Measurements from ENCODE around the gene UNC119.
"Not testable (repeated sequence)": the region's sequence is repeated elsewhere in the genome, so short reads cannot be mapped to it uniquely, and the experiment has no call there.

The UNC119 gene

DNA sequence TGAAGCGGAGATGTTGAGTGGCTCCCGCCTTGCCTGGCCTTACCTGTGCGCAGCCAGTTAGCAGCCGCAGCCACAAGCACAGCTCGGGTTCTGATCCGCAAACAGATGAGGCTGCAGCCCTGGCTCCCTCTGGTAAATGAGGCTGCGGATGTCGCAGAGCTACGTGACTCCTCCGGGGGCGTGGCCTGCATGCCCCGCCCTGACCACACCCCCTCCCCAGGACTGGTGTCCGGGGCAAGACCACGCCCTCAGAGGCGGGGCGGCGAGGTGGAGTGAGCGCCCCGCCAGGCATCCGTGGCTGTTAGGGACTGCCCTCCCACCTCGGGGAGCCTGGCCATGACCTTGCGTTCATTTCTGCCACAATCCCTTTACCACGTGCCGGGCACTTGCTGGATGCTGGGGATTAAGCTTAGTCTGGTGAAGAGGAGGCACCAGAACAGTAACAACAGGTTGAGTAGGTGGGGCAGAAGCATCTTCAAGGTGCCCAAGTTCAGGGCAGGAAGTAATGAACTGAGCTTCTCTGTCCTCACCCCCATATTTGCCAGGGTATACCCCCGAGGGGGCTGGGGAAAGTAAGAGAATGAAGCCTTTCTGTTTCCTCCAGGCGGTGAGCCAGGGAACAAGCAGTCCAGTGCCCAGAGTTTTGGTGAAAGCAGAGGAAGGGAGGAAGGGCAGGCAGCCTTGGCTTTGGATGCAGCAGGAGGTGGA is 24.5 kb upstream of the UNC119 start, which contains the start of gene ALDOC:
TSS of gene ALDOC (minus strand) at position 138 of the 708 bp plus-strand sequence. CDS start 1,363 bp downstream, outside the sequence.
- peaks cover 48% of the 10 kb centered on the region for H3K36me3 Mint-ChIP-seq (ENCODE audit: low read depth)
- peak within 1 kb of the TSS; percentile 85 for H3K4me3 Mint-ChIP-seq
- peaks cover 43% of the 10 kb centered on the region for H3K4me1 Mint-ChIP-seq (ENCODE audit: low read depth)
- no peaks in the 10 kb centered on the region for H3K9me3 Mint-ChIP-seq
- peak within 1 kb of the TSS; percentile 89 for H3K27ac Mint-ChIP-seq
- H3K27me3 Mint-ChIP-seq: no peaks in the 10 kb centered on the region

DNA sequence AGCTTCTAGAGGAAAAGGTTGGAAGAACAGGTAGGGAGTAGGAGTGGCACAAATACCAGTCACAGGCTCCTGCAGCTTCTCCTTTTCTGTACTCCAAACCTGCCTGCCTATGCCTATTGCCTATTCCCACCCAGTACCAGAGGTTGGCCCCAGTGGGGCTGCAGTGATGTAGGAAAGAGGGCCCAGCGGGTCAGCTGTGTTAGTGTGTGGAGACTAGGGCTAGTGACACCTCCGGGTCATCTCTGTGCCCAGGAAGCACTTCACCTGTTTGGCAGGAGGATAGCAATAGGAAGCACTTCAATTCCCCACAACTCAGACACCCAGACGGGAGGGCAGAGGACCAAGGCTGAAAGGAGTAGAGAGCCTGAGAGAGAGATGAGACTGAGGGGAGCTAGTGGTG is 23.6 kb upstream of the UNC119 start:
- Mint-ChIP-seq H3K27ac (peak overlapping the region; percentile 67), H3K4me1 (ENCODE audit: low read depth) (peaks cover 47% of the 10 kb centered on the region), H3K4me3 (peak overlapping the region; percentile 85), H3K36me3 (ENCODE audit: low read depth) (peaks cover 48% of the 10 kb centered on the region)
- H3K27me3 Mint-ChIP-seq, H3K9me3 Mint-ChIP-seq: not testable (repeated sequence)

DNA sequence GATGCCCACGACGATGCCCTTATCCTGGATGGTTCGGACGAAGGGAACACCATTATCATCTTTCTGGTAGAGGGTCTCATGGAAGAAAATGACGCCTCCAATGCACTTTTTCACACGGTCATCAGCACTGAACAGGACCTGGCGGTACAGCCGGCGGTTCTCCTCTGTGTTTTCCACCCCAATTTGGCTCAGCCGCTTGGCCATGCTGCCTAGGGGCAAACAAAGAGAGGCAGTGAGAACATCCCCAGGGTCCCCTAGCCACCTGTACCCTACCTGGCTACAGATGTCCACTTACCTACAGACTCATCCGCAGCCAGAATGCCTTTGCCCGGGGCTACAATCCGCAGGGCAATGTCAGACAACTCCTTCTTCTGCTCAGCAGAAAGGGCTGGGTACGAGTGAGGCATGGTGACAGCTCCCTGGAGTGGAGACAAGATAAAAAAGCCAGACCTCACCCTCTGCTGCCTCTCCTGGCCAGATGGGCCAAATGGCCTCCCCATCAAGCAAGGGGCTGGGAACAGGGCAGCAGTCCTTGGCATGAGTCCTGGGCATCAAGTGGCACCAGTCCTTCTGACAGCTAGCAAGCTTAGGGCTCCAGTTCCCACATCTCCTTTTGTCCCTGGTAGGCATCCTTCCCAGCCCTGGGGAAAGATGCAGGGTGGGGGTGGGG is 22.8 kb upstream of the UNC119 start:
- Mint-ChIP-seq H3K36me3 (ENCODE audit: low read depth) (peaks cover 48% of the 10 kb centered on the region), H3K4me3 (no peak overlapping the region), H3K9me3 (no peaks in the 10 kb centered on the region)

DNA sequence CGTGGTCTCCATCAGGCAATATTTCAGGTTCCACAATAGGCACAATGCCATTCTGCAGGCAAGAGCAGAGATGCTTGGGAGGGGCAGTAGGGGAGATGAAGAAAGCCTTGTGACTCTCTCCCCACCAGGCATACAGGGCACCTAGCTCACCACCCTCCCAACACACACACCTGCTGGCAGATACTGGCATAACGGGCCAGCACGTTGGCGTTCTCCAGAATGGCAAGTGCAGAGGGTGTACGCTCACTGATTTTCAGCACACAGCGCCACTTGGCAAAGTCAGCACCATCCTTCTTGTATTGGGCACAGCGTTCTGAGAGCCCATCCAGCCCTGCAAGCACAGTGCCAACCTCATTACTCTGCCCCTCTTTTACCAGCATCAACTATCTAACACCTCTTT is 22.1 kb upstream of the UNC119 start:
- Mint-ChIP-seq H3K4me1 (ENCODE audit: low read depth) (peaks cover 50% of the 10 kb centered on the region), H3K36me3 (ENCODE audit: low read depth) (peaks cover 48% of the 10 kb centered on the region), H3K9me3 (no peaks in the 10 kb centered on the region), H3K27ac (no peak overlapping the region), H3K4me3 (no peak overlapping the region), H3K27me3 (no peaks in the 10 kb centered on the region)

More for the DNA sequence above, 22.8 kb upstream of the UNC119 start:
- Mint-ChIP-seq H3K27ac (no peak overlapping the region), H3K4me1 (ENCODE audit: low read depth) (peaks cover 48% of the 10 kb centered on the region), H3K27me3 (no peaks in the 10 kb centered on the region)

DNA sequence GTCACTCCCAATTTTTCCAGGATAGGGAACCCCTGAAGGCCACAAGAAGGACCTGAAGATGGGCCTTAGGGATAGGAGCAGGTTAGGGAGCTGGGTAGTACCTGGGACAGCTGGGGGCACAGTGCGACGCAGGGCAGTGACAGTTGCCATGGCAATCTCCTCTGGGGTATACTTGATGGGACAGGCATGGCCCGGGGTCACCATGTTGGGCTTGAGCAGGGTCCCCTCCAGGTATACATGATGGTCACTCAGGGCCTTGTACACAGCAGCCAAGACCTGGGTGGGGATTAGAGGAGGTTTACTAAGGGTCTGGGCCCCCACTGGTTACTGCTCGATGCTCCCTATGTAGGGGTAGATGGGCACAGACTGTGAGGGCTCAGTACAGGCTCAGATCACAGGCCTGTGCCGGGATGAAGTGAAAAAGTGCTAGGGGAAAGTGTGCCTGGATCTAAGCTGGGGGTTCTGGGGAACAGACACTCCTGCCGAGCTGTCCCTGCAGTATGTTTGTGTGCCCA is 21.6 kb upstream of the UNC119 start:
- H3K27ac Mint-ChIP-seq: no peak overlapping the region
- H3K9me3 Mint-ChIP-seq: no peaks in the 10 kb centered on the region
- no peaks in the 10 kb centered on the region for H3K27me3 Mint-ChIP-seq
- peaks cover 50% of the 10 kb centered on the region for H3K4me1 Mint-ChIP-seq (ENCODE audit: low read depth)
- H3K36me3 Mint-ChIP-seq (ENCODE audit: low read depth): peaks cover 45% of the 10 kb centered on the region
- H3K4me3 Mint-ChIP-seq: no peak overlapping the region

DNA sequence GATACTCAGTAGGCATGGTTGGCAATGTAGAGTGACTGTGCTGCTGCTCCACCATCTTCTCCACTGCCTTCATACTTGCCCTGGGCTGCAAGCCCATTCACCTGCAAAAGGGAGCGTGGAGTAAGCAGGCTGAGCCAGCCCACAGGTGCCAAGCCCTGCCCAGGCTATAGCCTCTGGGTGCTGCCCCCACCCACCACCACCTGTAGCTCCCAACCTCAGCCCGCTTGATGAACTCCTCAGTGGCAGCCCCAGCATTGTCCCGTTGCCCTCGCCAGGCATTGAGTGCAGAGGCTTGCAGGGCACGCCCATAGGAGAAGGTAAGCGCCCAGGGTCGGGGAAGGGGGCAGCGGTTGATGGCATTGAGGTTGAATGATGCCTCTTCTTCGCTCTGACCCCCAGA is 21.1 kb upstream of the UNC119 start:
- Mint-ChIP-seq H3K27me3 (no peaks in the 10 kb centered on the region), H3K9me3 (no peaks in the 10 kb centered on the region), H3K4me1 (ENCODE audit: low read depth) (peaks cover 53% of the 10 kb centered on the region), H3K36me3 (ENCODE audit: low read depth) (peaks cover 45% of the 10 kb centered on the region), H3K4me3 (no peak overlapping the region), H3K27ac (no peak overlapping the region)

DNA sequence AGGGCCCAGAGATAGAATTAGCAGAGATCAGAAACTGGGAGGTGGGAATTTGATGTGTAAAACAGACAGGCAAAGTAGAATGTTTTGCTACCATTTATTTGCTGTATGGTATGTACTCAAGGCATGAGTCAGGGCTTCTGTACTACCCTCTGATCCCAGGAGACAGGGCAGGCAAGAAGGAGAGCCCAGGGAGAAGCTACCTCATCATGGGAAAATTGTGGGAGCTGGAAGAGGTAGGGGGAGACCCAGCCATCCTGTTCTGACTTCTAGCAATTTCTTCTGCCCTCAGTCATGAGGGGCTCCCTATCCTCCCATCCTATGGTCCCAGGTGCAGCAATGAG is 20.6 kb upstream of the UNC119 start:
- peaks cover 58% of the 10 kb centered on the region for H3K4me1 Mint-ChIP-seq (ENCODE audit: low read depth)
- H3K27ac Mint-ChIP-seq: no peak overlapping the region
- peaks cover 45% of the 10 kb centered on the region for H3K36me3 Mint-ChIP-seq (ENCODE audit: low read depth)
- no peaks in the 10 kb centered on the region for H3K27me3 Mint-ChIP-seq
- H3K9me3 Mint-ChIP-seq: no peaks in the 10 kb centered on the region
- no peak overlapping the region for H3K4me3 Mint-ChIP-seq

DNA sequence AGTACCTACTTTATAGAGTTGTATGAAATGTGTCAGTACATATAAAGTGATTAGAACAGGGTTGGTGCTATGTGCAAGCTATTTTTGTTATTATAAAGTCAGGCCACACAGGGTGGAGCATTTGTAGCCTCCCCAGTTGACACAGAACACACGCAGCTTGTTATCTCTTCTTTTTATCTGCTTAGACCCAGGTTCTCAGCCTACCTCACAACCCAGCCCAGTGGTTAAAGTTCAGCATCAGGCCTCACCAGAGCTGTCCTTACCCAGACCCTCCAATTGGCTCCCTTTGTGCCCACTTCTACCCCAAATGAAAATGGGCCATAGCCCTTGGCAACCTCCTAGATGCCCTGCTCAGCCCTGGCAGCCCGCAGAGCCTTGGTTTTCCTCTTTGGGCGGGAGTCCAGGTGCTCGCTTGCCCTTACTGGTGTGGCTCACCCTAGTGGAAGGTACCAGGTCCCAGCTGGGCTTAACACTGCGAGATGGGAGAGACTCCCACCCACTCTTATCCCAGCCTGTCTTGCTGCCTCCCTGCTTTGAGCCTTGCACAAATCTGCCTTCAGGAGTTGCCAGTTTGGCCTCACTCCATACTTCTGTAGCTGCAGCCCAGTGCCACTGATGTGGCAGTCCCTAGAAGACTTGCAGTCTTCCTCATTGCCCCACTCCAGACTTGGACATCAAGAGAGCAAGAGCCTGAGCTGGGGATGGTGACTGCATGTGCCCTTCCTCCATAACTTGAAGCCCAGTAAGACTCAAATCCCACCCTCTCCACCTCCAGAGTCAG is 20.0 kb upstream of the UNC119 start:
- Mint-ChIP-seq H3K36me3 (ENCODE audit: low read depth) (peaks cover 46% of the 10 kb centered on the region), H3K27me3 (no peaks in the 10 kb centered on the region), H3K27ac (peak overlapping the region; percentile 79), H3K4me3 (peak overlapping the region; percentile 95), H3K4me1 (ENCODE audit: low read depth) (peaks cover 63% of the 10 kb centered on the region), H3K9me3 (no peaks in the 10 kb centered on the region)

DNA sequence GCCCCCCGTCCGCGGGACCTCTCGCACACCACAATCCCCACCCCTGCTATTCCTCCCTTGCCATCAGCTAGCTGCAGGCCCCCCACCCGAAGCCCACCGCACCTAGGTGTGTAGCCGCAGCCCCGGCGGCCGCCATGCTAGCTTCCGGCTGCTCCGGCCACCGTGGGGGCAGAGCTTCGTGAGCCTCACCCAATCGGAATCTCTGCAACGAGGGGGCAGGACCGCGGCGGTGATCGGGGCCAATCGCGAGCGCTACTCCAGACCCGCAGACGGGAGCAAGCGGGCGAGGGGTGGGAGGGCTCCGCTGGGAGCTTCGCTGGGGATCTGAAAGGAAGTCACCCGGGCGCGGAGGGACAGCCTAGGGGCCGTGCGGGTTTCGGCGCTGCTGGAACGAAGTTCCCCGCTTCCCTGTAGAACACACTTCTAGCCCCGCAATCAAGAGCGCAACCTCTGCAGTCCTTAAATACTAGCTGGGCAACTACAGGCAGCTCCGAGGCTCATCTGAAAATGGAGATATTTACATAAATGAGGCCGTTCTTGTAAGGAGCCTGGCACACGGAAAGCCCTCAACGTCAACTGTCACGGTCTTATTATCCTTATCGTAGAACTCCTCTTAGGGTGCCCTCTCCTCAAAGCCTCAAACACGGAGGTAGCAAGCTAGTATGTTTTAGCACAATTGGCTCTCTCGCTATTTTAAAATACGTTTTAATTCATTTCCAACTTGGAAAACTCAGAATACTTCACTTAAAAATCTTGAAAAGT is 19.1 kb upstream of the UNC119 start, which contains the start of gene PIGS:
TSS of gene PIGS (minus strand) at position 164 of the 762 bp plus-strand sequence. CDS start at position 136, 28 bp downstream.
- Mint-ChIP-seq H3K4me1 (ENCODE audit: low read depth) (peaks cover 64% of the 10 kb centered on the region), H3K27me3 (no peaks in the 10 kb centered on the region), H3K27ac (peak within 1 kb of the TSS; percentile 91), H3K9me3 (no peaks in the 10 kb centered on the region), H3K36me3 (ENCODE audit: low read depth) (peaks cover 47% of the 10 kb centered on the region), H3K4me3 (peak within 1 kb of the TSS; percentile 95)

DNA sequence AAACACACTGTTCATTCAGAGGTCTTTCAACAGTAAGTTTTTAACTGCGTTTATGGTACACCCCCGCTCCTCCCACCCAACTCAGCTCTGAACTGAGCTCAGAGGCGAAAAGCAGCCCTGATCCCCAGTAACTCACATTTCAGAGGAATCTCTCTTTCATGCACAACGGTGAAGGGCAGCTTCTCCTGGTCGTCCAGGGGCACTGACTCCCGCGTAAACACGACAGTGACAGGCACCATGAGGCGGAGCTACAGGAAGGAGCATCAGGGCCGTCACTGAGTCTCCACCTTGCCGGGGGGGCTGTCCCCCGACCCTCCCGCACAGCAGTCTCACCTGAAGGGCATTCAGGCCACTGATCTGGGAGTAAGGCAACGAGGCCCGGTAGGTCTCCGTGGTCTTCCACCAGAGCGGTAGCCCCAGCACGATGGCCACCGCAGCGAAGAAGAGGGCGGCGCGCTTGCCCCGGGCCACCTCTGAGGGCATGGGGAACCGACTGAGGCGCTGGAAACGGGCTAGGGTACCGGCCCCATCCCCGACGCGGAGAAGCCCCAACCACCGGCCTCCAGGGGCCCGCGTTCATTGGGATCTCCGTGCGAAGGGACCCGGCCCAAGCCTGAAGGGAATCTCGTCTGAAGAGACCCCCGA is 18.4 kb upstream of the UNC119 start:
- H3K9me3 Mint-ChIP-seq: no peaks in the 10 kb centered on the region
- H3K4me1 Mint-ChIP-seq (ENCODE audit: low read depth): peaks cover 57% of the 10 kb centered on the region
- no peaks in the 10 kb centered on the region for H3K27me3 Mint-ChIP-seq
- H3K36me3 Mint-ChIP-seq (ENCODE audit: low read depth): peaks cover 47% of the 10 kb centered on the region
- H3K4me3 Mint-ChIP-seq: peak overlapping the region; percentile 95
- peak overlapping the region; percentile 91 for H3K27ac Mint-ChIP-seq

DNA sequence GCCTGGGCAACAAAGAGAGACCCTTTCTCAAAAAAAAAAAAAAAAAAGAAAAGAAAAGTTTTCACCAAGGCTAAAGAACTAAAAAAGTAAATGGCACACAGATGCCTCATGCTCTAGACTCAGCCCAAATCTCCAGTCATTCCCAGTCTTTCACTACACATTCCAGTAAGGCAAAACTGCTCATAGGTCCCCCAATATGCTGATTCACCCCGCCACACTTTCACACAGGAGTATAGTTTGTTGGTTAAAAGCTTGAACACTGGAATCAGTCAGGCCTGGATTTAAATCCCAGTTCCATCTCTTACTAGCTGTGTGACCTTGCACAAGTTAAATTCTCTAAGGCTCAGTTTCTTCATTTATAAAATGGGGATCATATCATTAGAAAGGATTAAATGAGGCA is 17.0 kb upstream of the UNC119 start:
- no peaks in the 10 kb centered on the region for H3K9me3 Mint-ChIP-seq
- no peak overlapping the region for H3K27ac Mint-ChIP-seq
- peaks cover 46% of the 10 kb centered on the region for H3K36me3 Mint-ChIP-seq (ENCODE audit: low read depth)
- peak overlapping the region; percentile 95 for H3K4me3 Mint-ChIP-seq
- peaks cover 60% of the 10 kb centered on the region for H3K4me1 Mint-ChIP-seq (ENCODE audit: low read depth)
- no peaks in the 10 kb centered on the region for H3K27me3 Mint-ChIP-seq

DNA sequence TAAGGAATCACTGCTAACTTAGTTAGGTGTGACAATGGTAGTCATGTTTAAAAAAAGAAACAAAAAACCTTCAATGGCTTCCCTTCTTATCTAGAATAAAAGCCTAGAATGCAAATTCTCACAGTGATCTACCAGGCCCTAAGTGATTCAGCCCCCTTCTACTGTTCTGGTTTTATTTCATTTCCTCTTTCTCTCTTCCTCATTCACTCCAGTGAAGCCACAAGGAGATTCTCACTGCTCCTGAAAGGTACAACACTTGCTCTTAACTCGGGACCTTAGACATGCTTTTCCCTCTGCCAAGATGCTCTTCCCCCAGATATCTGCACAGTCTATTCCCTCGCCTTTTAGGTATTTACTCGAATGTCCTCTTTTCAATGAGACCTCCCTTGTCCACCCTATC is 15.2 kb upstream of the UNC119 start:
- H3K4me3 Mint-ChIP-seq: peak overlapping the region; percentile 11
- H3K36me3 Mint-ChIP-seq (ENCODE audit: low read depth): peaks cover 32% of the 10 kb centered on the region
- H3K4me1 Mint-ChIP-seq (ENCODE audit: low read depth): peaks cover 56% of the 10 kb centered on the region
- no peaks in the 10 kb centered on the region for H3K27me3 Mint-ChIP-seq
- H3K27ac Mint-ChIP-seq: peak overlapping the region; percentile 83
- no peaks in the 10 kb centered on the region for H3K9me3 Mint-ChIP-seq

DNA sequence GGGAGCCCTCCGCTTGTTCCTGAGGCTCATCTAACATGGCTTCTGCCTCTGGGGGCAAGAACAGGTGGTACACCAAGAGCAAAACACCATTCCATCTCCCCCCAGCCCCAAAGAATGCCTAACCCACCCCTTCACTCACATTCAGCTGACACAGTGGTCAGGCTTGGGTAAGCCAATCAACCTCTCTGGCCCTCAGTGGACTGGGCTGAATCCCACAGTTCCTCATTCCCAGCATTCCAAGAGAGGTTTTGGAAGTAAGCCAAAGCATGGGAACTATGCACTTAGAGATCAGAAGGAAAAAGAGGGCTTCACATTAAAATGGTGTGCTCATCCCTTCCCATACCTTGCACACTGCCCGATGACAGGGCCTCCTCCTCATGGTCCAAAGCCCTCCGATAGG is 11.1 kb upstream of the UNC119 start:
- peaks cover 45% of the 10 kb centered on the region for H3K36me3 Mint-ChIP-seq (ENCODE audit: low read depth)
- H3K4me3 Mint-ChIP-seq: no peak overlapping the region
- H3K4me1 Mint-ChIP-seq (ENCODE audit: low read depth): peaks cover 24% of the 10 kb centered on the region
- H3K27ac Mint-ChIP-seq: no peak overlapping the region
- H3K27me3 Mint-ChIP-seq: no peaks in the 10 kb centered on the region
- no peaks in the 10 kb centered on the region for H3K9me3 Mint-ChIP-seq

DNA sequence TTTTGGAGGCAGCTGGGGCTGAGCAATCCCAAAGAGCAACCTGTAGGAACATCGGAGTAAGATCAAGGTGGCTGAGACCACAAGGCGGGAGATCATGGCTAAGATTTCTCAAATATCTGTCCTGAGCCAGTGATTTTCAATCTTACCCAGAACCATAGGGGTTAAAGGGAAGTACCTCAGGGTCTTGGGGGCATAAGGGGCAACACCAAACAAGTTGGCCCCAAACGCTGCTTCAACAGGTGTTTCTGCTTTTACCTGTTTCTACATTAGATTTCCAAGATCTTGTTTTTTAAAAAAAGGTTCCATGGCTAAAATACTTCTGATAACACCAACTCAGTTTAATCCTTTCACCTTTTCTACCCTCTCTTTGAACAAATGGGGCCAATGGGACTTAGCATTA is 2.6 kb upstream of the UNC119 start:
- H3K9me3 Mint-ChIP-seq: no peaks in the 10 kb centered on the region
- no peak overlapping the region for H3K4me3 Mint-ChIP-seq
- H3K27ac Mint-ChIP-seq: no peak overlapping the region
- peaks cover 25% of the 10 kb centered on the region for H3K4me1 Mint-ChIP-seq (ENCODE audit: low read depth)
- H3K27me3 Mint-ChIP-seq: no peaks in the 10 kb centered on the region
- H3K36me3 Mint-ChIP-seq (ENCODE audit: low read depth): peaks cover 50% of the 10 kb centered on the region
